Loucy (cell line): ENCODE data around the gene PKD2L1.

Experiments used
- EZH2phosphoT487 ChIP-seq: fragments of 200-600 bp; IDR thresholded peaks from 2 replicates; pipeline ENCODE4 v1.6.1; 2018; ENCODE audit warnings: antibody characterized with exemption, mild to moderate bottlenecking, moderate library complexity, borderline replicate concordance
- TF ChIP-seq, protein P1 (sequence below): fragments of 200-600 bp; sonication (generic); conservative IDR thresholded peaks from 2 replicates; pipeline ENCODE4 v1.5.1; 2014; ENCODE audit warnings: mild to moderate bottlenecking, antibody characterized with exemption, low read length

DNA sequence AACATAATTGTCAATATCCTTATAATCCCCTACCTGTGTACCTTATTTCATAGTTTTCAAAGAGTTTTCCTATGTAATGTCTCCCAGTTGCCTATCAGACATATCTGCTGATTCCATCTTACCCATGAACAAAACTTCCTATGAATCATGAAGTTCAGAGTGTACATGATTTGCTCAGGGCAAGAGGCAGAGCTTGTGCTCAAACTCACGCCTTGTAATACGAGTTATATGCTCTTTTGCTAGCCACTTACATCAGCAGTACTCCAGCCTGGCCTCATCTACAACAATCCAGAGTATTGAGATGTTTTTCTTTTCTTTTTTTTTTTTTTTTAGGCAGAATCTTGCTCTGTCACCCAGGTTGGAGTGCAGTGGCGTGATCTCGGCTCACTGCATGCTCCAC lies 11.8 kb downstream of the PKD2L1 start:
- TF ChIP-seq, protein P1, sequence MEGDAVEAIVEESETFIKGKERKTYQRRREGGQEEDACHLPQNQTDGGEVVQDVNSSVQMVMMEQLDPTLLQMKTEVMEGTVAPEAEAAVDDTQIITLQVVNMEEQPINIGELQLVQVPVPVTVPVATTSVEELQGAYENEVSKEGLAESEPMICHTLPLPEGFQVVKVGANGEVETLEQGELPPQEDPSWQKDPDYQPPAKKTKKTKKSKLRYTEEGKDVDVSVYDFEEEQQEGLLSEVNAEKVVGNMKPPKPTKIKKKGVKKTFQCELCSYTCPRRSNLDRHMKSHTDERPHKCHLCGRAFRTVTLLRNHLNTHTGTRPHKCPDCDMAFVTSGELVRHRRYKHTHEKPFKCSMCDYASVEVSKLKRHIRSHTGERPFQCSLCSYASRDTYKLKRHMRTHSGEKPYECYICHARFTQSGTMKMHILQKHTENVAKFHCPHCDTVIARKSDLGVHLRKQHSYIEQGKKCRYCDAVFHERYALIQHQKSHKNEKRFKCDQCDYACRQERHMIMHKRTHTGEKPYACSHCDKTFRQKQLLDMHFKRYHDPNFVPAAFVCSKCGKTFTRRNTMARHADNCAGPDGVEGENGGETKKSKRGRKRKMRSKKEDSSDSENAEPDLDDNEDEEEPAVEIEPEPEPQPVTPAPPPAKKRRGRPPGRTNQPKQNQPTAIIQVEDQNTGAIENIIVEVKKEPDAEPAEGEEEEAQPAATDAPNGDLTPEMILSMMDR, result no peak
- no peak for TF ChIP-seq EZH2phosphoT487
